G401.6 (cell line): ENCODE data around the gene MRPL46.
"Not testable (repeated sequence)": the region's sequence is repeated elsewhere in the genome, so short reads cannot be mapped to it uniquely, and the experiment has no call there.

ENCODE experiments used
- FAIRE-seq: peaks from 2 replicates; lab custom pipeline; 2012; peaks lifted over from hg19 to GRCh38; lab: Jason Lieb, UNC

MRPL46 gene

DNA sequence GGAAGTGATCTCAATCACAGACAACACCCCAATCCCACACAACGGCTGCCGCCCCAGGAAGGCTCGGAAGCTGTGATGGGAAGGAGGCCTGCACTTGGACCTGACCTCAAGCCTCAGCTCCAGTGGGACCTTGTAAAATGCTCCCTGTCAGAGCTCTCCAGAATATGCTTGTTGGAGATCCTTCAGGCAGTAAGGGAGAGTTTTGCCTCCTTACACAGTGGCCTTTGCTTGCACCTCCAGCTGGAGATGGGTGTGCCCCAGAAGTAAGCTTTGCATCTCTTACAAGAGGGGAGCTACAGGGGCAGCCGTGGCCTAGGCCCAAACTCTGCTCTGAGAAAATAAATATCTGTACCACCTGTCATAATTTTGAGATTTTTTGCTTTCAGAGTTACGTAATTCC, 10.7 kb upstream of the MRPL46 start:
- FAIRE-seq = no peak

- FAIRE-seq = no peak
Measured at GRCh38 chr15:88477126-88477525, 9.9 kb upstream of the MRPL46 start.

- FAIRE-seq = no peak
Measured at GRCh38 chr15:88476635-88477060, 9.5 kb upstream of the MRPL46 start.

DNA sequence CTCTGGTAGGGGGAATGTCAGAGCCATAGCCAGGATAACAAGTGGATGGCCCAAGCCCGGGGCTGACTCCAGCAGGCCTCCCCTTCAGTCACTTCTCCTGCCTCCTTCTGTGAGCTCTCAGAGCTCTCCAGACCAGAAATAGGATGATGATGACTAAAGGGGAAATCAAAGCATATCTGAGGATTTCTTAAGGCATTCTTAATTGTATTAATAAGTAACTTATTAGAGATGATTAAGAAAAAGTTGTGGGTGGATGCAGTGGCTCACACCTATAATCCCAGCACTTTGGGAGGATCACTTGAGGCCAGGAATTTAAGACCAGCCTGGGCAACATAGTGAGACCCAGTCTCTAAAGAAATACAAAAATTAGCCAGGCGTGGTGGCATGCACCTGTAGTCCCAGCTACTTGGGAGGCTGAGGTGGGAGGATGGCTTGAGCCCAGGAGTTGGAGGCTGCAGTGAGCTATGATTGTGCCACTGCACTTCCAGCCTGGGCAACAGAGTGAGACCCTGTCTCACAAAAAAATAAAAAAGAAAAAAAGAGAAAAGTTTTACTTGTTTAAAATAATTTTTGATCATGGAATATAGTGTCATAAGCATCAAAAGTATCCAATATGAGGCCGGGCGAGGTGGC, 6.6 kb upstream of the MRPL46 start:
- not testable (repeated sequence) for FAIRE-seq

DNA sequence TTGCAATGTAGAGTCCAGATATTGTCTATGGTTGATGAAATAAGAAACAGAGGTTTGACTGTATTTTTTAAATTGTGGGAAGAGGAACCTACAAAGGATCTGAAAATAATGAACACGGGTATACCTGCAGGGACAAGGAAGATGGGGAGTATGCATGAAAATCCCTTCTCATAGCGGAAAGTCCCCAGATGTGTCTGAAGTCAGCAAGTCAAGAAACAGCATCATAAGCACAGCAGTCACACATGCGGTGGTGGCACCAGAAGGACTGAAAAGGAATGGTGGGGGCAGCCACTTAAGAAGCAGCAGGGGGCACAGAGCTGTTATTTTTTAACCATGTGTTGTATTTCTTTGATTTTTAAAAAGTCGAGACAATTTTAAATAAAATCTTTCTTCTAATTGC, 5.0 kb upstream of the MRPL46 start:
- no peak for FAIRE-seq

- no peak for FAIRE-seq
Measured at GRCh38 chr15:88470625-88471372, 3.6 kb upstream of the MRPL46 start.

DNA sequence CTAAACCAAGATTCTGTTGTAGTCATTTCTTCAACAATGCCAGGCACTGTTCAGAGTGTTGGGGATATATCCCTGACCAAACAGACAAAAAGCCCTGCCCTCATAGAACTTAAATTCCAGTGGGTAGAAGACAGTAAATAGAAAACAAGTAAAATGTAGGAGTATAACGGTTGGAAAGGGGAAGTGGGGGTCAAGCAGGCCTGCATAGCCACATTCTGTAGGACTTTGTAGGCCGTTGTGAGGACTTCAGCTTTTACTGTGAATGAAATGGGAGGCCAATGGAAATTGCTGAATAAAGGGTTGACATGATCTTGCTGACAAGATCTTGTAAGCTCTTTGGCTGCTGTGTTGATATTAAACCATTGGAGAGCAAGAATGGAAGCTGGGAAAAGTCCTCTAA, 2.1 kb upstream of the MRPL46 start:
- no peak for FAIRE-seq

- not testable (repeated sequence) for FAIRE-seq
Measured at GRCh38 chr15:88468721-88469120, 1.5 kb upstream of the MRPL46 start.

DNA sequence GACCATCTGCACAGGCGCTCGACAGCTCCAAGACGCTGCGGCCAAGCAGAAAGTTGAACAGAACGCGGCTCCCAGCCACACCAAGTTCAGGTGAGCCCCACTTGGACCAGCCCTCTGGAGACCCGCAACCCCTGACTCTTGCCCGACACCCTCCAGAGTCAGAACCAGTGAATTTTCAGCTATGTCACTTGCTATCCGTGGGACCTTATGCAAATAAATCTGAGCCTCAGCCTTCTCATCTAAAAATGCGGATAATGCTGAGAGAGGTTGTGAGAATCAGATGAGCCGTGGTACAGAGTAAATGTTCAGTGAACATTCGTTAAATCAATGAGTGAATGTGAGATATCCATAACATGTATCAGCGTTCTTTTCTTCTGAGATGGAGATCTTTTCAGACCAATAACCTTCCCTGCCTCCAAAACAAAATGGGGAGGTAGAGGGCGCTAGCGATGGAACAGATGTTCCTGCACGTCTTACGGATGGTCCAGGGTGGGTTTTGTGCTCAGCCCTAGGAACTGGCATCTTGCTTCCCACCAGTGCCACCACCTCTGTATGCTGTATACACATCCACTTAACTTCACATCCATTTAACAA, 844 bp upstream of the MRPL46 start:
- FAIRE-seq = no peak

DNA sequence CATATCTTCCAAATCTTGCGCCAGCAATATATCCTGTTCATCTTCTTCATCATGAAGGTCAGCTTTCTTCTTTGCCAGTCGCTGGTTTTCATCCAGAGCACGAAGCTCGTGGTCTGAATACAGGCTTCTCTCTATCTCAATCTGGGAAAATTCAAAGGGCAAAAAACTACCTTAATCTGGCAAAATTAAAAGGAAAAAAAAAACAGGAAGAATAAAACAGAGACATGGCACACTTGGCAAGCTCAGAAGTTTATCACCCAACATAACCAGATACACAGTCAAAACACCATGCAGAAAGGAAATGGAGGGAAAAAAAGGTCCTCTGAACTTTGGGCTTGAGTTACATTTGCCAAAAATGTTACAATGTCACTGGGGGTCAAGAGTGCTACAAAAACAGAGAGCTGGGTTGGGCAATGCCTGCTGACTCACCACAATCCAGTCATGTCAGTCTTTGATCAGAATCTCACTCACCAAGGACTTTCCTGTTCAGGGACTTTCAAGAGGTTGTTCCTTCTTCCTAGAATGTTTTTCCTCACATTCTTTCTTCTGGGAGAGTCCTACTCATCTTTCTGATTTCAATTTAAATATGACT, 1.5 kb downstream of the MRPL46 start:
- FAIRE-seq = no peak

- FAIRE-seq = no peak
Measured at GRCh38 chr15:88463870-88464532, 3.2 kb downstream of the MRPL46 start.

DNA sequence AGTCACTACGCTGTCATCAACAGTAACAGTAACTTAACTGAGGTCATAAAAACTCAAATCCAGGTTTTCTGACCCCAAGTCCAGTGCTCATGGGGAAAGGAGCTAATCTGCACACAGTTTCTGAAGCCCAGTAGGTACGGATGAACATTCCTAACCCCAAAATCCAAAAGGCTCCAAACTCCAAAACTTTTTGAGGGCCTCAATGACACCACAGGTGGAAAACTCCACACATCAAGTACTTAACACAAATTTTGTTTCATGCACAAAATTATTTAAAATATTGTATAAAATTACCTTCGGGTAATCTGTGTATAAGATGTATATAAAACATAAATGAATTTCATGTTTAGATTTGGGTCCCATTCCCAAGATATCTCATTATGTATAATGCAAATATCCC, 10.5 kb downstream of the MRPL46 start:
- FAIRE-seq = no peak

DNA sequence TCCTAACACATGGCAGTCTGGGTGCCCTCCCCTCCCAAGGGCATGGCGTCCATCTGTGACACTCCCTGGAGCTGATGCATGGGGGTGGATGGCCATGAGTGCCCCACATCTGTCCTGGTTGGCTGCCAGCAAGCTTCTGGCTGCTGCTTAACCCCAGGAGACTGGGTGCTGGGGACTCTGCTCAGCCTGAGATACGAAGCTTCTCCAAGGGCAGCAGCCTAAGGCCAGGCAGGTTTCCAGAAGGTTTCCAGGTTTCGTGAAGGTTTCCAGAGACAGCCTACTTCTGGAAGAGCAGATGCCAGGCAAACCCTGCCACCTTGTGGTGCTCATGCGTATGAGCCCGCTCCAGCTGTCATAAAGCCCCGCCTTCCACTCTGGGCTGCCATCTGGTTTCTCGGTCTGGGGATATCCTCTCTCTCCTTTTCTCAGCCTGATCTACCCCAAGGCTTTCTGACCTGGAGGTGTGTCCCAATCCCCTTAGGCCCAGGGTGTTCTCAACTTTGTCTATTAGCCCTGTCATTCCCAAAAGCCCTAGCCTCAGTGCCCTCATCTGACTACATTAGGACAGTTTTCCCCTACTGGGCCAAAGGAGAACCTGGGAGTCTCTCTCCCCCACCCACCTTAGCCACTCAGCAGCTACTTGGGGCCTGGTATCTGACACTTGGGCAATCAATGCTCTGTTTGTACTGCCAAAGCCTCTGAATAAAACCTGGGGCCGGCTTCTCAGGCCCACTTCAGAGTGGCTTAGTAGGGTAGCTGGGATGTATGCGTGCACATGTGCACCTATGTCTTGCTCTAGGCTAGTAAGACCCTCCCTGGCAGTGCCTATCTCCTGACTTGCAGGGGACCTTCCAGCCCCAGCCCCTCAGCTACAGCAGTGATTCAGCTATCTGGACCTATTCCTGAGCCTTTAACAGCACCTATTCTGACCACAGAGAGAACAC, 12.0 kb downstream of the MRPL46 start:
- FAIRE-seq = no peak

DNA sequence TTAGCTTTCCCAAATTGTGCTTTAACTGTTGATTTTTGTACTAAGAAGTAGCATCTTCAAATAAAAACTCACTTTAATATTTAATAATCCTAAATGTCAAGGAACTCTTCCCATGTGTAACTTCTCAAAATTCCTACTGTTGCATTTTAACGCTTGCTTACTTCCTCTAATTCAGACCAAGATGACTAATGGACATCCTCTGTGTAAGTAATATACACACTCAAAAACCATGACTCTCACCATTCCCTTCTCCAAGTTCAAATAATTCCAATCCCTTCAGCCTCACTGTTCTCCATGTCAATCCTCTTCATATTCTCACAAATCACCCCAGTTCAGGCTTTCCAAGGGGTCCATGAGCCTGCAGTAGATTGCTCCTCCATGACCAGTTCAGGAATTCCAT, 13.0 kb downstream of the MRPL46 start:
- no peak for FAIRE-seq

DNA sequence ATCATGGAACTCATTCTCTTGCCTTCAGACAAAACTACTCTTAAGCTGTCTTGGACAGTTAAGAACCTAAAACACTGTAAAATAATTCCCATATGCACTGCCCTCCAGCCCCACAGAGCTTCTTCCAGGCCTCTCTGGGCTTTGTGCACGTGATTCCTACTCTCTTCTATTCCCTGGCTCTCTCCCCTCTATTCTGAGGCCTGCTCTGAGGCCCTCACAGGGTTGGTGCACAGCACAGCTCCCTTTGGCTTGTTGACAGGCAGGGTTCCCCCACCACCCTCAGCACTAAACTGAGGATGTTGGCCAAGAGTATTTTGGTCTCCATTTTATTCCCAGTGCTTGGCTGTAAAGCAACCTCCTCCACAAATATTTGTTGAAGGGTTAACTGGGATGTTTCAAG, 13.5 kb downstream of the MRPL46 start:
- no peak for FAIRE-seq

DNA sequence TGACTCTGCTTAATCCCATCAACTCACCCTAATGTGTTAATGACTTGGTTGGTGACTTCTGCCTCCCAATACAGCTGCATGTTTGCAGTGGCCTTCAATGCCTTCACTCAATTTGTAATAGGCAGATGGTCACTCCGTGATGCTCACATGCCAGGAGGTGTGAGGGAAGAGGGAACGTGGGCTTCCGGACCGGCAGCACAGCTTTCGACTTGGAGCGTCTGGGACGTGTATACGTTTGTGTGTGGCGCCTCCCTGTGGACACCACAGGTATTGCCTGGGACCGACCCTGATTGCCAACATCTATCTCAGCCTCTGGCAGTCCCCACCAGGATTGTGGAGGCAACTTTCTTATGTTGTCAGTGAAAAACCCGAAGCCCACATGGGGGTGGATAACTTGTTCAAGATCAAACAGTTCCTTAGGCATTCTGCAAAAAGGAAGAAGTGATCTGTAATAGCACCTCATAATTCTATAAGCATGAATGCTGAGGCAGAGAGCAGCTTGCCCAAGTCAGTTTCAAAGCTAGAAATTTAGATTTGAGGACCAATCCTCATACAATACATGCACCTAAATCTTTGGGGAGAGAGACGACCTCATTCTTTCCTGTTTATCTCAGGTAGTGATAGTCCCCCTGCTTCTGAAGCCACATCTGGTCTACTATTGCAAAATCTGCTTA, 16.9 kb downstream of the MRPL46 start:
- FAIRE-seq = no peak

DNA sequence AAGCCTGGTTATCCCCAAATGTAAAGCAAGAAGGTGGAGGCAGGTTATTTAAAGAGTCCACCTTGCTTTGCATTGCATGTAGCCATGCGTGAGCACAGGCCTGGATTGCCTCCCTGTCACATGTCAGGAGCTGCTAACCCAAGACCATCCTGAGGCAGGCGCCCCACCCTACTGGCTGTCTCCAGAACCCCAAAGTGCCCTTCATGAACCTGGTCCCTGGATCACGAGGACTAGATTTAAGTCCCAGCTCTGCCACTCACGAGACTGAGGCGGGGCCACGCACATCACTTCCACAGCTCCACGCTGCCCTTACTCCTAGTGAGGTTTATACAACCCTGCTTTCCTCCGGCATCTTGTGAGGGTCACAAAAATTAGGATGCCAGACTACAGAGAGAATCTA, 17.6 kb downstream of the MRPL46 start:
- no peak for FAIRE-seq

GRCh38 chr15:88448991-88449461, 18.2 kb downstream of the MRPL46 start:
- FAIRE-seq = no peak

GRCh38 chr15:88447741-88448140, 19.4 kb downstream of the MRPL46 start:
- FAIRE-seq = no peak

GRCh38 chr15:88447206-88447605, 20.0 kb downstream of the MRPL46 start:
- no peak for FAIRE-seq
